ENCODE data around the gene GPR142.

GPR142 gene

GRCh38 chr17:74412581-74412980 lies 45.3 kb downstream of the GPR142 start:
- Histone ChIP-seq H3K9me3 (ENCODE audit: control insufficient read depth, insufficient read depth, low read depth, low read length) (no peaks in the 10 kb centered on the region), H3K36me3 (ENCODE audit: control insufficient read depth in 2 of 2, insufficient read depth in 1 of 2, low read length in 2 of 2) (no peaks in the 10 kb centered on the region), H3K4me3 (ENCODE audit: low read depth, low read length) (no peak overlapping the region), H3K4me1 (ENCODE audit: control insufficient read depth, insufficient read depth, low read length) (no peaks in the 10 kb centered on the region), H3K27ac (ENCODE audit: extremely low read depth, low read depth, low read length) (no peak overlapping the region)
- ChIA-PET POLR2A (no interaction called here), CTCF (interaction anchor here (1.9 to 2.7 kb wide), 2 partner anchors 25 to 44 kb away, joined by 7 to 11 read pairs; no protein-coding TSS in a partner anchor)
- no peak for TF ChIP-seq ZFP41 (tag by site-specific recombination; IDR thresholded peaks at IDR 0.05; ENCODE audit: borderline replicate concordance)
- TF ChIP-seq ZNF626 (tag by site-specific recombination; IDR thresholded peaks at IDR 0.05), result no peak
- TF ChIP-seq ZNF10 (tag by site-specific recombination; IDR thresholded peaks at IDR 0.05), result no peak
- TF ChIP-seq YY1 (tag by site-specific recombination; IDR thresholded peaks at IDR 0.05), result no peak
- TF ChIP-seq ZNF501 (tag by site-specific recombination; IDR thresholded peaks at IDR 0.05), result no peak
- no peak for TF ChIP-seq ZNF23 (tag by site-specific recombination; IDR thresholded peaks at IDR 0.05; ENCODE audit: borderline replicate concordance)
- TF ChIP-seq ZNF548 (tag by site-specific recombination; IDR thresholded peaks at IDR 0.05), result no peak
- TF ChIP-seq AEBP2 (tag by site-specific recombination; IDR thresholded peaks at IDR 0.05; ENCODE audit: borderline replicate concordance), result no peak
- TF ChIP-seq KLF9 (tag by site-specific recombination; IDR thresholded peaks at IDR 0.05; ENCODE audit: low read depth), result no peak
- no peak for TF ChIP-seq ZNF354C (tag by site-specific recombination; IDR thresholded peaks at IDR 0.05; ENCODE audit: borderline replicate concordance, low read depth)
- TF ChIP-seq MYNN (tag by site-specific recombination; IDR thresholded peaks at IDR 0.05; ENCODE audit: borderline replicate concordance), result no peak
- no peak for TF ChIP-seq GLI2 (tag by site-specific recombination; IDR thresholded peaks at IDR 0.05; ENCODE audit: borderline replicate concordance, low read depth)
- TF ChIP-seq GLIS1 (tag by site-specific recombination; IDR thresholded peaks at IDR 0.05), result no peak
- TF ChIP-seq ZNF645 (tag by site-specific recombination; IDR thresholded peaks at IDR 0.05), result no peak

- POLR2A ChIA-PET, result no interaction called here
- H3K36me3 ChIP-seq (ENCODE audit: control insufficient read depth in 2 of 2, insufficient read depth in 1 of 2, low read length in 2 of 2), result no peaks in the 10 kb centered on the region
- no peaks in the 10 kb centered on the region for H3K4me1 ChIP-seq (ENCODE audit: control insufficient read depth, insufficient read depth, low read length)
- H3K4me3 ChIP-seq (ENCODE audit: low read depth, low read length), result no peak overlapping the region
- no peaks in the 10 kb centered on the region for H3K9me3 ChIP-seq (ENCODE audit: control insufficient read depth, insufficient read depth, low read depth, low read length)
- CTCF ChIA-PET, result interaction anchor here (0.7 to 2.7 kb wide), 4 partner anchors 24 to 45 kb away, joined by 3 to 11 read pairs (median 6); no protein-coding TSS in a partner anchor
- no peak overlapping the region for H3K27ac ChIP-seq (ENCODE audit: extremely low read depth, low read depth, low read length)
- TF ChIP-seq WT1 (tag by site-specific recombination; IDR thresholded peaks at IDR 0.05) (no peak), ZSCAN23 (tag by site-specific recombination; IDR thresholded peaks at IDR 0.05) (no peak), ZNF174 (tag by site-specific recombination; IDR thresholded peaks at IDR 0.05) (no peak), BCL11A (tag by site-specific recombination; IDR thresholded peaks at IDR 0.05; ENCODE audit: low read depth) (no peak), ZNF112 (tag by site-specific recombination; IDR thresholded peaks at IDR 0.05) (no peak), ZNF169 (tag by site-specific recombination; IDR thresholded peaks at IDR 0.05) (no peak), ZNF16 (tag by site-specific recombination; IDR thresholded peaks at IDR 0.05; ENCODE audit: low read depth) (no peak), ZBTB20 (tag by site-specific recombination; IDR thresholded peaks at IDR 0.05) (no peak), ZBTB7A (tag by site-specific recombination; IDR thresholded peaks at IDR 0.05; ENCODE audit: low read depth) (no peak), ZNF585B (tag by site-specific recombination; IDR thresholded peaks at IDR 0.05) (no peak), KLF9 (tag by site-specific recombination; IDR thresholded peaks at IDR 0.05; ENCODE audit: low read depth) (no peak), HOXD13 (CRISPR knock-in tag; IDR thresholded peaks at IDR 0.05; ENCODE audit: borderline replicate concordance) (no peak), ZNF449 (tag by site-specific recombination; IDR thresholded peaks at IDR 0.05) (no peak), ZBTB11 (tag by site-specific recombination; conservative IDR thresholded peaks at IDR 0.05; ENCODE audit: low read depth) (no peak)
Measured at GRCh38 chr17:74413491-74413890, 46.2 kb downstream of the GPR142 start.
